Fibroblast of villous mesenchyme (primary cell): Measurements from ENCODE around the gene TMEM168. TPM values are rescaled to one million over a fixed set of nuclear protein-coding genes. Genes with fewer than 3 reads are reported as not detected.

Source experiments
- DNase-seq: peaks from one replicate; pipeline ENCODE4 v3.0.0-alpha.2; 2010; ENCODE audit warnings: low read depth
- H3K4me3 ChIP-seq: 2 replicates; pipeline ENCODE4 v1.5.1; 2011; ENCODE audit warnings: low read depth, mild to moderate bottlenecking, low read length
- total RNA-seq: library from RNA; depleted of rRNA; stranded (reverse); fragments of >200 nt; gene quantifications from 2 replicates; pipeline ENCODE4 v1.2.3, GENCODE V29; 2012
- TF ChIP-seq, protein P1 (sequence below): IDR thresholded peaks from 2 replicates; pipeline ENCODE4 v1.5.1; 2012; ENCODE audit warnings: low read depth, mild to moderate bottlenecking, low read length; ENCODE audit not compliant: insufficient read depth

The TMEM168 gene
- total RNA-seq, 1 donor: 21.2 TPM

DNA sequence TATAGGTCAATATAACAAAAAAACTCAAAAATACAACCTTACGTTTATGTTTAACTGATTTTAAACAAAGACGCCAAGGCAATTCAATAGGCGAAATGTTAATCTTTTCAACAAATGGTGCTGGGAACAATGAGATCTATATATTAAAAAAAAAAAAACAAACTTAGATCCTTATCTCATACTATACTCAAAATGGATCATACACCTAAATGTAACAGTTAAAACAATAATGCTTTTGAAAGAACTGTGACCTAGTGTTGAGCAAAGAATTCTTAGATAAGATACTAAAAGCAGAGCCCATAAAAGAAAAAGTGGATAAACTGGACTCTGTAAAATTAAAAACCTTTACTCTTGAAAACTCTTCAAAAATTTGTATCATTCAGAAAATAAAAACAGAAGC lies 8.6 kb downstream of the TMEM168 start:
- no peak for DNase-seq
- no peak overlapping the region for H3K4me3 ChIP-seq
- TF ChIP-seq, protein P1, sequence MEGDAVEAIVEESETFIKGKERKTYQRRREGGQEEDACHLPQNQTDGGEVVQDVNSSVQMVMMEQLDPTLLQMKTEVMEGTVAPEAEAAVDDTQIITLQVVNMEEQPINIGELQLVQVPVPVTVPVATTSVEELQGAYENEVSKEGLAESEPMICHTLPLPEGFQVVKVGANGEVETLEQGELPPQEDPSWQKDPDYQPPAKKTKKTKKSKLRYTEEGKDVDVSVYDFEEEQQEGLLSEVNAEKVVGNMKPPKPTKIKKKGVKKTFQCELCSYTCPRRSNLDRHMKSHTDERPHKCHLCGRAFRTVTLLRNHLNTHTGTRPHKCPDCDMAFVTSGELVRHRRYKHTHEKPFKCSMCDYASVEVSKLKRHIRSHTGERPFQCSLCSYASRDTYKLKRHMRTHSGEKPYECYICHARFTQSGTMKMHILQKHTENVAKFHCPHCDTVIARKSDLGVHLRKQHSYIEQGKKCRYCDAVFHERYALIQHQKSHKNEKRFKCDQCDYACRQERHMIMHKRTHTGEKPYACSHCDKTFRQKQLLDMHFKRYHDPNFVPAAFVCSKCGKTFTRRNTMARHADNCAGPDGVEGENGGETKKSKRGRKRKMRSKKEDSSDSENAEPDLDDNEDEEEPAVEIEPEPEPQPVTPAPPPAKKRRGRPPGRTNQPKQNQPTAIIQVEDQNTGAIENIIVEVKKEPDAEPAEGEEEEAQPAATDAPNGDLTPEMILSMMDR: no peak

- H3K4me3 ChIP-seq: no peak overlapping the region
- no peak for DNase-seq
- TF ChIP-seq, protein P1: no peak
Measured at GRCh38 chr7:112781110-112781509, 9.1 kb downstream of the TMEM168 start.

- TF ChIP-seq, protein P1: no peak
- peak; percentile 16 for DNase-seq
- H3K4me3 ChIP-seq: no peak overlapping the region
Measured at GRCh38 chr7:112779667-112780066, 10.5 kb downstream of the TMEM168 start.

- no peak overlapping the region for H3K4me3 ChIP-seq
- DNase-seq: no peak
- TF ChIP-seq, protein P1: no peak
Measured at GRCh38 chr7:112777406-112777805, 12.8 kb downstream of the TMEM168 start.

DNA sequence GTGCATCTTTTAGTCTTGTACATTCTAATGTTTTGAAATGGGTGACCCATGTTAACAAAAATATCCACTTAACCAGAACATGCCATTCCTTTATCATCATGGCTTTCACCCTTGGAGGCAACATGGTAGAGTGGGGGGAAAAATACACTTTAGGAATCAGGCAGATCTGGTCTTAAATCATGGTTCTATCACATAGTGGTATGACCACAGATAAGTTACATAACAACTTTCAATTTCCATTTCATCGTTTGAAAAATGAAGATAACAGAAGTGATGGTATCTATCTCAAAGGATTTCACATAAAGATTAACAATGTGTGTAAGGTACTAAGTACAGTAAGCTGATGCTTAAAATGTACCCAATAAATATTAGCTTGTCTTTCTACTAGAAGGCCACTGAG lies 19.0 kb downstream of the TMEM168 start:
- TF ChIP-seq, protein P1: no peak
- no peak for DNase-seq
- no peak overlapping the region for H3K4me3 ChIP-seq

- TF ChIP-seq, protein P1: no peak
- H3K4me3 ChIP-seq: no peak overlapping the region
- no peak for DNase-seq
Measured at GRCh38 chr7:112770051-112770450, 20.1 kb downstream of the TMEM168 start.

- H3K4me3 ChIP-seq: no peak overlapping the region
- TF ChIP-seq, protein P1: no peak
- no peak for DNase-seq
Measured at GRCh38 chr7:112765105-112765504, 25.1 kb downstream of the TMEM168 start.
